ENCODE measurements around the gene SLC23A1.

DNA sequence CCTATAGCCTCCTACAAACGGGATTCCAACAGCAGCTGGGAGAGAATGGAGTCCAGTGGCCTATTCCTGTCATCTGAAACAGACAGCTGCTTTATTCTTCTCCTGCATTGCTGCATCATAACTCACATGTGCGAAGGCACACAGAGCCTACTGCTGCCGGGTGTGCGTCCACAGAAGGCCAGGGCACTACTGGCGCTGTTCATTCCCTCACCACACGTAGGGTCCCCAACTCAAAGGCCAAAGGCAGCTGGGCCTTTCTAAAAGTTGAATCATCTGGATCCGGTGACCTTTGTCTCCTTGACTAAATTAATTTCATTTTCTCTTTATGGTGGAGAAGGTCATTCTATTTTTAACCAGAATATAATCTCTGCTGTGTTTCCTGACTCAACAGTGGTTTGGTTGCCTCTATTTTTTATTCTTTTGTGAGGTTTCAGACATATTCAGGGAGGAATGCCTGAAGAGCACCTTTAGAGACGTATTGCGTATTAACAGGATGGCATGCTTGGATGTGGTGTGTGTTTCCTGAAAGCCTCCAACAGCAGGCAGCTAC is 31.6 kb upstream of the SLC23A1 start:
- TF ChIP-seq, protein P1, sequence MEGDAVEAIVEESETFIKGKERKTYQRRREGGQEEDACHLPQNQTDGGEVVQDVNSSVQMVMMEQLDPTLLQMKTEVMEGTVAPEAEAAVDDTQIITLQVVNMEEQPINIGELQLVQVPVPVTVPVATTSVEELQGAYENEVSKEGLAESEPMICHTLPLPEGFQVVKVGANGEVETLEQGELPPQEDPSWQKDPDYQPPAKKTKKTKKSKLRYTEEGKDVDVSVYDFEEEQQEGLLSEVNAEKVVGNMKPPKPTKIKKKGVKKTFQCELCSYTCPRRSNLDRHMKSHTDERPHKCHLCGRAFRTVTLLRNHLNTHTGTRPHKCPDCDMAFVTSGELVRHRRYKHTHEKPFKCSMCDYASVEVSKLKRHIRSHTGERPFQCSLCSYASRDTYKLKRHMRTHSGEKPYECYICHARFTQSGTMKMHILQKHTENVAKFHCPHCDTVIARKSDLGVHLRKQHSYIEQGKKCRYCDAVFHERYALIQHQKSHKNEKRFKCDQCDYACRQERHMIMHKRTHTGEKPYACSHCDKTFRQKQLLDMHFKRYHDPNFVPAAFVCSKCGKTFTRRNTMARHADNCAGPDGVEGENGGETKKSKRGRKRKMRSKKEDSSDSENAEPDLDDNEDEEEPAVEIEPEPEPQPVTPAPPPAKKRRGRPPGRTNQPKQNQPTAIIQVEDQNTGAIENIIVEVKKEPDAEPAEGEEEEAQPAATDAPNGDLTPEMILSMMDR (IDR thresholded peaks at IDR 0.05; ENCODE audit: insufficient read depth, low read depth, low read length), result no peak
- TF ChIP-seq EZH2 (IDR thresholded peaks at IDR 0.05; ENCODE audit: insufficient read depth, low read length), result no peak
